ENCODE data around the gene ADARB1. TPM values are rescaled to one million over a fixed set of nuclear protein-coding genes. Genes with fewer than 3 reads are reported as not detected.
"Not testable (repeated sequence)": the region's sequence is repeated elsewhere in the genome, so short reads cannot be mapped to it uniquely, and the experiment has no call there.

The ADARB1 gene
- total and polyA plus RNA-seq, 8 donors: 23.8 to 53.4 (median 30.2) TPM

GRCh38 chr21:45141507-45141906 is 67.1 kb downstream of the ADARB1 start:
- Histone ChIP-seq H3K4me1 (no peaks in the 10 kb centered on the region), H3K27ac (no peak overlapping the region), H3K4me3 (no peak overlapping the region), H3K36me3 (peaks cover 0 to 16% of the 10 kb centered on the region in 2 donors), H3K27me3 (no peaks in the 10 kb centered on the region), H3K9me3 (no peaks in the 10 kb centered on the region)
- intact Hi-C loops (cut with DNase I): loop anchor here in 1 of 2 donors (10.0 kb wide), 1 partner anchor 293 kb away; no protein-coding TSS in a partner anchor
- no peak for DNase-seq
- ATAC-seq: no peak
- TF ChIP-seq, protein P1, sequence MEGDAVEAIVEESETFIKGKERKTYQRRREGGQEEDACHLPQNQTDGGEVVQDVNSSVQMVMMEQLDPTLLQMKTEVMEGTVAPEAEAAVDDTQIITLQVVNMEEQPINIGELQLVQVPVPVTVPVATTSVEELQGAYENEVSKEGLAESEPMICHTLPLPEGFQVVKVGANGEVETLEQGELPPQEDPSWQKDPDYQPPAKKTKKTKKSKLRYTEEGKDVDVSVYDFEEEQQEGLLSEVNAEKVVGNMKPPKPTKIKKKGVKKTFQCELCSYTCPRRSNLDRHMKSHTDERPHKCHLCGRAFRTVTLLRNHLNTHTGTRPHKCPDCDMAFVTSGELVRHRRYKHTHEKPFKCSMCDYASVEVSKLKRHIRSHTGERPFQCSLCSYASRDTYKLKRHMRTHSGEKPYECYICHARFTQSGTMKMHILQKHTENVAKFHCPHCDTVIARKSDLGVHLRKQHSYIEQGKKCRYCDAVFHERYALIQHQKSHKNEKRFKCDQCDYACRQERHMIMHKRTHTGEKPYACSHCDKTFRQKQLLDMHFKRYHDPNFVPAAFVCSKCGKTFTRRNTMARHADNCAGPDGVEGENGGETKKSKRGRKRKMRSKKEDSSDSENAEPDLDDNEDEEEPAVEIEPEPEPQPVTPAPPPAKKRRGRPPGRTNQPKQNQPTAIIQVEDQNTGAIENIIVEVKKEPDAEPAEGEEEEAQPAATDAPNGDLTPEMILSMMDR (IDR thresholded peaks at IDR 0.05): no peak

DNA sequence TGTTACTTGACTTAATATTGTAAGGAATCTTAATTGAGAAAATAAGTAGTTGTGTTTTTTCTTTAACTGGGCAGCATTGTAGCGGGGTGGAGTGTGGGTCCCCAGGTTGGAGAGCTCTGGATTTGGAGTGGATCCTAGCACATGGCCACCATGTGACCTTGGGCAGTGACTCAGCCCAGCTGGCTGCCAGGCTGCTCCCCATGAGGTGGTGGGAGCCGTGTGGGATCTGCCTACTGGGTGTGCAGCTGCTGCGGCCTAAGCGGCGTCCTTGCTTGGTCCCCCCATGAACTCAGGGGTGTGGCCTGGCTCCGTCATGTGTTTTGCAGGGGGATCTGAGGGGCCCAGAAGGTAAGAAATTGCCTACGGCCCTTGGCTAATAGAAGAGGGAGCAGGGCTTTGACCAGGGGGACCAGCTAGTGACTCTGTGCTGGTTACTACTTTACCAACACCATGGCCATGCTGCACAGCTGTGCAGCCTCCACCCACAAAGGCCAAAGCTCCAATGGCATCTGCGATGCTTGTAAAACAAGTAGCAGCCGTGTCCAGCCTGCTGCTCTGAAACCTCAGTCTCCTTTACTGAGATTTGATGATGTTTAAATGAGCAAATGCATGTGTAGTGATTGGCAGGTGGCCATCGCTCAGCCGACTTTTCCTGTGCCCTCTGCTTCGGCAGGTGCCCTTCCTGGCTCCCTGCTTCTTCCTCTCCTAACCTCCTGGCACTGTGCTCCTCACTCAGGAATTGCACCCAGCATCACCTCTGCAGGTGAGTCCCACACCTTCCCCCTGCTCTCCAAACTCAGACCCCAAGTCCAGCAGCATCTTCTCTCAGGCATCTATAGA is 68.3 kb downstream of the ADARB1 start:
- Histone ChIP-seq H3K36me3 (peaks cover 0 to 18% of the 10 kb centered on the region in 2 donors), H3K27me3 (no peaks in the 10 kb centered on the region), H3K4me3 (no peak overlapping the region), H3K27ac (no peak overlapping the region), H3K9me3 (no peaks in the 10 kb centered on the region), H3K4me1 (no peaks in the 10 kb centered on the region)
- TF ChIP-seq, protein P1 (IDR thresholded peaks at IDR 0.05): no peak
- intact Hi-C loops (cut with DNase I): loop anchor here in 1 of 2 donors (10.0 kb wide), 1 partner anchor 292 kb away; no protein-coding TSS in a partner anchor
- ATAC-seq: no peak
- no peak for DNase-seq

- DNase-seq (no peak), ATAC-seq (no peak)
- Histone ChIP-seq H3K4me3 (no peak overlapping the region), H3K27me3 (no peaks in the 10 kb centered on the region), H3K9me3 (no peaks in the 10 kb centered on the region), H3K4me1 (no peaks in the 10 kb centered on the region), H3K36me3 (peaks cover 0 to 23% of the 10 kb centered on the region in 2 donors), H3K27ac (no peak overlapping the region)
- TF ChIP-seq, protein P1 (IDR thresholded peaks at IDR 0.05): no peak
- intact Hi-C loops (cut with DNase I): loop anchor here in 1 of 2 donors (10.0 kb wide), 1 partner anchor 291 kb away; no protein-coding TSS in a partner anchor
Measured at GRCh38 chr21:45143855-45144254, 69.5 kb downstream of the ADARB1 start.

DNA sequence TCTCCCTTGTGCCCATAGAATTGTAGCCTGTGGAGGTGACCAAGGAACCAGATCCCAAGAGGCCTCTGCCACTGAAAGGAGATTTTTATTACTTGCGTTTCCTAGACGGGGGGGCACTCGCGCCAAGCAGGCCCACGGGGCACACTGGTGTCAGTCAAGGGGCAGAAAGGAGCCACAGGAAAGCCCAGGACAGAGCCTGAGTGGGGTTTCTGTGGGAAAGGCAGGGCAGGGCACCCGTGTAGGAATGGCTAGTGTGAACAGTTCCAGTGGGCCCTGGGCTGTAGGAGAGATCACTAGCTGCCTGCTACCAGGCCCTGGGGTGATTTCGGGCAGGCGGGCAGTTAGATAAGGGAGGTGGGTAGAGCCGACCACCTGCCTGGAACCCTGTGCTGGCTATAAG is 70.8 kb downstream of the ADARB1 start:
- no peak for ATAC-seq
- TF ChIP-seq, protein P1 (IDR thresholded peaks at IDR 0.05): no peak
- Histone ChIP-seq H3K4me3 (no peak overlapping the region), H3K4me1 (no peaks in the 10 kb centered on the region), H3K36me3 (peaks cover 0 to 23% of the 10 kb centered on the region in 2 donors), H3K27me3 (no peaks in the 10 kb centered on the region), H3K9me3 (no peaks in the 10 kb centered on the region), H3K27ac (no peak overlapping the region)
- DNase-seq: no peak
- intact Hi-C loops (cut with DNase I): loop anchor here in 1 of 2 donors (10.0 kb wide), 1 partner anchor 290 kb away; no protein-coding TSS in a partner anchor

DNA sequence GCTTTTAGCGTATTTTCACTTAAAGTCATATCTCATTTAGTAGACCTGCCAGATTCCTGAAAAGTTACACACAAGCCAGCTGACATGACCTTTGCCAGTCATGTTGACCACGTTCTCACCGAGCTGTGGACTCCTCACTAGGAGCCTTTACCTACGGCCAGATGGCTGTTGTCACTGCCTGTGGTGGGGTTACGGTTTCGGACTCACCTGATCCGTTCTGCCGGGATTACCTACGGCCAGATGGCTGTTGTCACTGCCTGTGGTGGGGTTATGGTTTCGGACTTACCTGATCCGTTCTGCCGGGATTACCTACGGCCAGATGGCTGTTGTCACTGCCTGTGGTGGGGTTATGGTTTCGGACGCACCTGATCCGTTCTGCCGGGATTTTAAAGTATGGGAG is 71.5 kb downstream of the ADARB1 start:
- H3K27me3 ChIP-seq, H3K27ac ChIP-seq, DNase-seq, H3K4me1 ChIP-seq, H3K9me3 ChIP-seq, ATAC-seq, H3K4me3 ChIP-seq: not testable (repeated sequence)
- peaks cover 0 to 23% of the 10 kb centered on the region in 2 donors for H3K36me3 ChIP-seq
- intact Hi-C loops (cut with DNase I): loop anchor here in 1 of 2 donors (10.0 kb wide), 1 partner anchor 289 kb away; no protein-coding TSS in a partner anchor

Measured in left lung (tissue), 10 donors.